ENCODE results near the gene GNG4. TPM values are rescaled to one million over a fixed set of nuclear protein-coding genes. Genes with fewer than 3 reads are reported as not detected.
A peak's percentile ranks its signal among the peaks of the same experiment; 100 is the strongest.

GNG4 gene
- total and polyA plus RNA-seq, 2 of the 4 experiments (the other 2 are of a cell fraction) = 0.18 to 0.29 TPM

DNA sequence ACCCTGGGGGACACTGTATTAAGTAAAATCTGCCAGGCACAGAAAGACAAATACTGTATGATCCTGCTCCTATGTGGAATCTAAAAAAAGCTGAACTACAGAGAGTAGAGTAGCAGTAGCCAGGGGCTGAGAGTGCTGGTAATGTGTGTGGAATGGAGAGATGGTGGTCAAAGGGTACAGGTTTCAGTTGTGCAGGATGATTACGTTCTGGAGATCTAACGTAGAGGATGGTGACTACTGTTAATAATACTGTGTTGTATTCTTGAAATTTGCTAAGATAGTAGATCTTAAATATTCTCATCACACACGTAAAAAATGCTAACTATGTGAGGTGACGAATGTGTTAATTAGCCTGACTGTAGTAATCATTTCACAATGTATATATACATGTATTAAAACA lies 39.8 kb upstream of the GNG4 start:
- no CpG with 5 or more reads among the region's 4 CpGs for WGBS, 2 experiments (ENCODE audit: extremely low coverage in 2 of 2, insufficient read length in 1 of 2)
- POLR2A ChIA-PET (ENCODE audit: unreplicated experiment) = no interaction called here
- no peak for DNase-seq
- no peak for ATAC-seq (ENCODE audit: low read depth)
- H3K9me1 ChIP-seq (ENCODE audit: insufficient read depth, low read length) = peaks cover 3% of the 10 kb centered on the region; the same call in 1 of the 2 replicates
- no peak overlapping the region for H3K4me3 ChIP-seq (ENCODE audit: insufficient read depth, low read depth, low read length)
- no peaks in the 10 kb centered on the region for H3K27me3 ChIP-seq (ENCODE audit: control insufficient read depth, insufficient read depth, low read length)
- intact Hi-C loops (cut with micrococcal nuclease) (no loop called here), in situ Hi-C loops (cut with MboI; ENCODE audit: low sequenced_read_pairs) (no loop called here), dilution Hi-C loops (cut with HindIII; ENCODE audit: low sequenced_read_pairs, unreplicated experiment) (no loop called here)
- CTCF ChIA-PET = no interaction called here
- no peak overlapping the region for H3K4me2 ChIP-seq (ENCODE audit: low read depth, low read length)
- no peaks in the 10 kb centered on the region for H3K4me1 ChIP-seq (ENCODE audit: control insufficient read depth, insufficient read depth, low read length)
- BruUV-seq (replicated peaks) = no TSS peak
- no peak overlapping the region for H3K18ac ChIP-seq (ENCODE audit: low read depth, low read length)
- H4K8ac ChIP-seq (ENCODE audit: low read depth in 2 of 2, low read length in 2 of 2) = no peak overlapping the region
- no peak overlapping the region for H2BK120ac ChIP-seq (ENCODE audit: low read depth, low read length)
- H2AK5ac ChIP-seq (ENCODE audit: low read depth, low read length) = no peak overlapping the region
- H3K9me3 ChIP-seq (ENCODE audit: control insufficient read depth, insufficient read depth, low read length) = no peaks in the 10 kb centered on the region
- TF ChIP-seq RAD21 (IDR thresholded peaks at IDR 0.05; ENCODE audit: low read length) = no peak
- TF ChIP-seq, protein P1, sequence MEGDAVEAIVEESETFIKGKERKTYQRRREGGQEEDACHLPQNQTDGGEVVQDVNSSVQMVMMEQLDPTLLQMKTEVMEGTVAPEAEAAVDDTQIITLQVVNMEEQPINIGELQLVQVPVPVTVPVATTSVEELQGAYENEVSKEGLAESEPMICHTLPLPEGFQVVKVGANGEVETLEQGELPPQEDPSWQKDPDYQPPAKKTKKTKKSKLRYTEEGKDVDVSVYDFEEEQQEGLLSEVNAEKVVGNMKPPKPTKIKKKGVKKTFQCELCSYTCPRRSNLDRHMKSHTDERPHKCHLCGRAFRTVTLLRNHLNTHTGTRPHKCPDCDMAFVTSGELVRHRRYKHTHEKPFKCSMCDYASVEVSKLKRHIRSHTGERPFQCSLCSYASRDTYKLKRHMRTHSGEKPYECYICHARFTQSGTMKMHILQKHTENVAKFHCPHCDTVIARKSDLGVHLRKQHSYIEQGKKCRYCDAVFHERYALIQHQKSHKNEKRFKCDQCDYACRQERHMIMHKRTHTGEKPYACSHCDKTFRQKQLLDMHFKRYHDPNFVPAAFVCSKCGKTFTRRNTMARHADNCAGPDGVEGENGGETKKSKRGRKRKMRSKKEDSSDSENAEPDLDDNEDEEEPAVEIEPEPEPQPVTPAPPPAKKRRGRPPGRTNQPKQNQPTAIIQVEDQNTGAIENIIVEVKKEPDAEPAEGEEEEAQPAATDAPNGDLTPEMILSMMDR (conservative IDR thresholded peaks at IDR 0.05; ENCODE audit: low read depth, low read length) = no peak
- TF ChIP-seq MXI1 (IDR thresholded peaks at IDR 0.05; ENCODE audit: borderline replicate concordance, low read depth, low read length) = no peak
- TF ChIP-seq MAZ (IDR thresholded peaks at IDR 0.05; ENCODE audit: borderline replicate concordance, low read depth, low read length) = no peak
- no peak for TF ChIP-seq RFX5 (IDR thresholded peaks at IDR 0.05; ENCODE audit: low read depth, low read length)
- TF ChIP-seq MAFK (IDR thresholded peaks at IDR 0.05; ENCODE audit: low read depth, low read length) = no peak
- TF ChIP-seq RCOR1 (IDR thresholded peaks at IDR 0.05; ENCODE audit: insufficient replicate concordance, low read length) = no peak
- no peak for TF ChIP-seq SMC3 (IDR thresholded peaks at IDR 0.05; ENCODE audit: low read depth, low read length)
- no peak for TF ChIP-seq CHD1 (IDR thresholded peaks at IDR 0.05; ENCODE audit: low read depth, low read length)
- TF ChIP-seq, protein P2, sequence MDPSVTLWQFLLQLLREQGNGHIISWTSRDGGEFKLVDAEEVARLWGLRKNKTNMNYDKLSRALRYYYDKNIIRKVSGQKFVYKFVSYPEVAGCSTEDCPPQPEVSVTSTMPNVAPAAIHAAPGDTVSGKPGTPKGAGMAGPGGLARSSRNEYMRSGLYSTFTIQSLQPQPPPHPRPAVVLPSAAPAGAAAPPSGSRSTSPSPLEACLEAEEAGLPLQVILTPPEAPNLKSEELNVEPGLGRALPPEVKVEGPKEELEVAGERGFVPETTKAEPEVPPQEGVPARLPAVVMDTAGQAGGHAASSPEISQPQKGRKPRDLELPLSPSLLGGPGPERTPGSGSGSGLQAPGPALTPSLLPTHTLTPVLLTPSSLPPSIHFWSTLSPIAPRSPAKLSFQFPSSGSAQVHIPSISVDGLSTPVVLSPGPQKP (IDR thresholded peaks at IDR 0.05; ENCODE audit: borderline replicate concordance, low read depth, low read length) = no peak
- TF ChIP-seq POLR2A (IDR thresholded peaks at IDR 0.05; ENCODE audit: low read depth, low read length) = no peak
- TF ChIP-seq CEBPB (IDR thresholded peaks at IDR 0.05; ENCODE audit: low read depth, low read length) = no peak
- TF ChIP-seq FOS (IDR thresholded peaks at IDR 0.05; ENCODE audit: low read depth, low read length) = no peak
- no peak for TF ChIP-seq NFE2L2 (IDR thresholded peaks at IDR 0.05; ENCODE audit: low read depth, low read length)
- TF ChIP-seq, protein P3, sequence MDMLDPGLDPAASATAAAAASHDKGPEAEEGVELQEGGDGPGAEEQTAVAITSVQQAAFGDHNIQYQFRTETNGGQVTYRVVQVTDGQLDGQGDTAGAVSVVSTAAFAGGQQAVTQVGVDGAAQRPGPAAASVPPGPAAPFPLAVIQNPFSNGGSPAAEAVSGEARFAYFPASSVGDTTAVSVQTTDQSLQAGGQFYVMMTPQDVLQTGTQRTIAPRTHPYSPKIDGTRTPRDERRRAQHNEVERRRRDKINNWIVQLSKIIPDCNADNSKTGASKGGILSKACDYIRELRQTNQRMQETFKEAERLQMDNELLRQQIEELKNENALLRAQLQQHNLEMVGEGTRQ (IDR thresholded peaks at IDR 0.05; ENCODE audit: low read depth, low read length) = no peak
- H3K4ac ChIP-seq (ENCODE audit: low read depth, low read length) = no peak overlapping the region
- H3K23ac ChIP-seq (ENCODE audit: low read depth, low read length) = no peak overlapping the region
- H4K20me1 ChIP-seq (ENCODE audit: insufficient read depth, low read length) = no peaks in the 10 kb centered on the region
- H4K5ac ChIP-seq (ENCODE audit: low read depth, low read length) = no peak overlapping the region
- H2BK20ac ChIP-seq (ENCODE audit: low read depth, low read length) = no peak overlapping the region
- H2BK5ac ChIP-seq (ENCODE audit: low read depth, low read length, poor library complexity, severe bottlenecking) = peak overlapping the region; percentile 33
- no peak overlapping the region for H4K91ac ChIP-seq (ENCODE audit: insufficient read depth, low read depth, low read length)
- H3K9ac ChIP-seq (ENCODE audit: low read depth, low read length) = no peak overlapping the region
- H3K14ac ChIP-seq (replicated peaks; ENCODE audit: low read depth, low read length) = no peak overlapping the region
- no peak overlapping the region for H3K27ac ChIP-seq (ENCODE audit: insufficient read depth, low read length)
- no peak overlapping the region for H3K56ac ChIP-seq (ENCODE audit: extremely low read depth, insufficient read depth, low read length)
- H2AK9ac ChIP-seq (replicated peaks; ENCODE audit: low read depth, low read length, poor library complexity) = no peak overlapping the region
- H2BK15ac ChIP-seq (ENCODE audit: low read depth, low read length) = no peak overlapping the region
- H2AFZ ChIP-seq (replicated peaks; ENCODE audit: low read length, poor library complexity) = no peak overlapping the region
- peaks cover 3% of the 10 kb centered on the region for H3K36me3 ChIP-seq (ENCODE audit: control insufficient read depth, insufficient read depth, low read length)
- H3K79me1 ChIP-seq (ENCODE audit: low read depth in 1 of 2, low read length in 2 of 2) = no peaks in the 10 kb centered on the region
